ENCODE measurements around the gene ITPR2. TPM values are rescaled to one million over a fixed set of nuclear protein-coding genes. Genes with fewer than 3 reads are reported as not detected.

The ITPR2 gene
- total RNA-seq, 1 experiment from 2014 or later, result 26.0 TPM

GRCh38 chr12:26360062-26360461 is 472.9 kb downstream of the ITPR2 start:
- no peak overlapping the region for H2AFZ ChIP-seq
- H4K20me1 ChIP-seq (ENCODE audit: insufficient read depth), result no peaks in the 10 kb centered on the region
- ChIA-PET POLR2A (ENCODE audit: unreplicated experiment) (no interaction called here), CTCF (interaction anchor here (0.6 kb wide), 1 partner anchor 1361 kb away, joined by 3 read pairs; no protein-coding TSS in a partner anchor)
- no peaks in the 10 kb centered on the region for H3K79me2 ChIP-seq (ENCODE audit: low read depth)
- H3F3A ChIP-seq (ENCODE audit: insufficient read depth, low read depth), result no peaks in the 10 kb centered on the region
- H3K4me2 ChIP-seq, result no peak overlapping the region
- no peaks in the 10 kb centered on the region for H3K9me2 ChIP-seq (ENCODE audit: insufficient read depth)
- no peaks in the 10 kb centered on the region for H3K4me1 ChIP-seq (replicated peaks; ENCODE audit: insufficient read depth)
- no peaks in the 10 kb centered on the region for H3K27me3 ChIP-seq (ENCODE audit: insufficient read depth, low read depth)
- intact Hi-C loops (cut with micrococcal nuclease; ENCODE audit: unreplicated experiment), result no loop called here
- H3K36me3 ChIP-seq (ENCODE audit: low read depth), result no peaks in the 10 kb centered on the region
- no peak for TF ChIP-seq CTCF (conservative IDR thresholded peaks at IDR 0.05)
- TF ChIP-seq EZH2 (IDR thresholded peaks at IDR 0.05; ENCODE audit: low read depth), result no peak
- no TSS peak for BruUV-seq (replicated peaks)
- H3K9me3 ChIP-seq (ENCODE audit: insufficient read depth, low read depth), result no peaks in the 10 kb centered on the region
- DNase-seq, result no peak
- H3K4me3 ChIP-seq, result no peak overlapping the region
- no peak overlapping the region for H3K27ac ChIP-seq

- POLR2A ChIA-PET (ENCODE audit: unreplicated experiment), result no interaction called here
- BruUV-seq (replicated peaks), result no TSS peak
- CTCF ChIA-PET, result interaction anchor here (0.6 kb wide), 1 partner anchor 1362 kb away, joined by 3 read pairs; no protein-coding TSS in a partner anchor
- Histone ChIP-seq H2AFZ (no peak overlapping the region), H3K9me3 (ENCODE audit: insufficient read depth, low read depth) (no peaks in the 10 kb centered on the region), H3K4me1 (replicated peaks; ENCODE audit: insufficient read depth) (no peaks in the 10 kb centered on the region), H3K27me3 (ENCODE audit: insufficient read depth, low read depth) (no peaks in the 10 kb centered on the region), H3F3A (ENCODE audit: insufficient read depth, low read depth) (no peaks in the 10 kb centered on the region), H3K9me2 (ENCODE audit: insufficient read depth) (no peaks in the 10 kb centered on the region), H4K20me1 (ENCODE audit: insufficient read depth) (no peaks in the 10 kb centered on the region), H3K27ac (no peak overlapping the region), H3K36me3 (ENCODE audit: low read depth) (no peaks in the 10 kb centered on the region), H3K4me3 (no peak overlapping the region), H3K79me2 (ENCODE audit: low read depth) (no peaks in the 10 kb centered on the region), H3K4me2 (no peak overlapping the region)
- no peak for DNase-seq
- TF ChIP-seq EZH2 (IDR thresholded peaks at IDR 0.05; ENCODE audit: low read depth), result no peak
- no peak for TF ChIP-seq CTCF (conservative IDR thresholded peaks at IDR 0.05)
- intact Hi-C loops (cut with micrococcal nuclease; ENCODE audit: unreplicated experiment), result no loop called here
Measured at GRCh38 chr12:26359576-26359975, 473.4 kb downstream of the ITPR2 start.

- CTCF ChIA-PET, result no interaction called here
- DNase-seq, result no peak
- Histone ChIP-seq H3K4me2 (no peak overlapping the region), H3K9me2 (ENCODE audit: insufficient read depth) (no peaks in the 10 kb centered on the region), H3K27me3 (ENCODE audit: insufficient read depth, low read depth) (no peaks in the 10 kb centered on the region), H3K79me2 (ENCODE audit: low read depth) (no peaks in the 10 kb centered on the region), H3K36me3 (ENCODE audit: low read depth) (no peaks in the 10 kb centered on the region), H3K4me1 (replicated peaks; ENCODE audit: insufficient read depth) (no peaks in the 10 kb centered on the region), H3K27ac (no peak overlapping the region), H4K20me1 (ENCODE audit: insufficient read depth) (no peaks in the 10 kb centered on the region), H3K9me3 (ENCODE audit: insufficient read depth, low read depth) (no peaks in the 10 kb centered on the region), H3F3A (ENCODE audit: insufficient read depth, low read depth) (no peaks in the 10 kb centered on the region), H2AFZ (no peak overlapping the region), H3K4me3 (no peak overlapping the region)
- intact Hi-C loops (cut with micrococcal nuclease; ENCODE audit: unreplicated experiment), result no loop called here
- no TSS peak for BruUV-seq (replicated peaks)
- POLR2A ChIA-PET (ENCODE audit: unreplicated experiment), result no interaction called here
- TF ChIP-seq CTCF (conservative IDR thresholded peaks at IDR 0.05), result no peak
- no peak for TF ChIP-seq EZH2 (IDR thresholded peaks at IDR 0.05; ENCODE audit: low read depth)
Measured at GRCh38 chr12:26358651-26359050, 474.3 kb downstream of the ITPR2 start.

All from PC-9 (cell line).